NCI-H526 (cell line): Measurements from ENCODE around the gene SDK2.
"Not testable (repeated sequence)": the region's sequence is repeated elsewhere in the genome, so short reads cannot be mapped to it uniquely, and the experiment has no call there.

ENCODE experiments used
- DNase-seq, 2 experiments: peaks; one replicate each; lab custom pipeline; 2025; lab: John Stamatoyannopoulos, UW

SDK2 gene

GRCh38 chr17:73455050-73455687 is 189.1 kb downstream of the SDK2 start:
- DNase-seq, result peak in 1 of 2 experiments; percentile 60

- not testable (repeated sequence) for DNase-seq
Observed at GRCh38 chr17:73453494-73453893, 190.8 kb downstream of the SDK2 start.

- DNase-seq, result no peak
Observed at GRCh38 chr17:73453090-73453489, 191.2 kb downstream of the SDK2 start.

GRCh38 chr17:73452009-73452408 is 192.2 kb downstream of the SDK2 start:
- DNase-seq, result no peak

GRCh38 chr17:73447319-73447718 is 196.9 kb downstream of the SDK2 start:
- DNase-seq, result no peak

GRCh38 chr17:73446617-73447016 is 197.6 kb downstream of the SDK2 start:
- no peak for DNase-seq

- DNase-seq, result no peak
Observed at GRCh38 chr17:73445466-73445865, 198.8 kb downstream of the SDK2 start.

GRCh38 chr17:73444021-73444420 is 200.2 kb downstream of the SDK2 start:
- no peak for DNase-seq

GRCh38 chr17:73439597-73439996 is 204.6 kb downstream of the SDK2 start:
- no peak for DNase-seq

GRCh38 chr17:73437826-73438225 is 206.4 kb downstream of the SDK2 start:
- no peak for DNase-seq

GRCh38 chr17:73436954-73437353 is 207.3 kb downstream of the SDK2 start:
- DNase-seq, result no peak

GRCh38 chr17:73435412-73435811 is 208.8 kb downstream of the SDK2 start:
- no peak for DNase-seq

- DNase-seq, result no peak
Observed at GRCh38 chr17:73434154-73434553, 210.1 kb downstream of the SDK2 start.

GRCh38 chr17:73433501-73433900 is 210.7 kb downstream of the SDK2 start:
- no peak for DNase-seq

GRCh38 chr17:73432624-73433190 is 211.5 kb downstream of the SDK2 start:
- no peak for DNase-seq

- DNase-seq, result no peak
Observed at GRCh38 chr17:73431401-73432205, 212.6 kb downstream of the SDK2 start.

- peak in 1 of 2 experiments; percentile 31 for DNase-seq
Observed at GRCh38 chr17:73430848-73431247, 213.4 kb downstream of the SDK2 start.

GRCh38 chr17:73430165-73430680 is 214.0 kb downstream of the SDK2 start:
- DNase-seq, result peak in 1 of 2 experiments; percentile 17

- peak; percentile 29 to 91 for DNase-seq
Observed at GRCh38 chr17:73429440-73430164, 214.6 kb downstream of the SDK2 start.

GRCh38 chr17:73427198-73427597 is 217.0 kb downstream of the SDK2 start:
- peak in 1 of 2 experiments; percentile 15 for DNase-seq

GRCh38 chr17:73424571-73424970 is 219.7 kb downstream of the SDK2 start:
- DNase-seq, result no peak

- DNase-seq, result no peak
Observed at GRCh38 chr17:73423806-73424205, 220.4 kb downstream of the SDK2 start.
